Karpas-422 (cell line): ENCODE results near the gene PDXP. TPM values are rescaled to one million over a fixed set of nuclear protein-coding genes. Genes with fewer than 3 reads are reported as not detected.

Experiments
- DNase-seq: peaks from one replicate; pipeline ENCODE4 v3.0.0-alpha.2; 2015
- H2AFZ ChIP-seq: fragments of 200-600 bp; sonication (generic); 2 replicates; pipeline ENCODE4 v1.6.1; 2014; ENCODE audit warnings: antibody characterized with exemption, low read length, mixed read lengths
- H3K27ac ChIP-seq: fragments of 200-600 bp; sonication (generic); 2 replicates; pipeline ENCODE4 v1.5.1; 2014; ENCODE audit warnings: mild to moderate bottlenecking, low read length, moderate library complexity
- H3K27me3 ChIP-seq: fragments of 200-600 bp; sonication (generic); 2 replicates; pipeline ENCODE4 v1.6.1; 2014; ENCODE audit warnings: low read length, mixed read lengths
- H3K36me3 ChIP-seq: fragments of 200-600 bp; sonication (generic); 2 replicates; pipeline ENCODE4 v1.6.1; 2014; ENCODE audit warnings: low read length, mixed read lengths; ENCODE audit not compliant: insufficient read depth
- H3K4me1 ChIP-seq: fragments of 200-600 bp; sonication (generic); 2 replicates; pipeline ENCODE4 v1.6.1; 2014; ENCODE audit warnings: mild to moderate bottlenecking, low read length, mixed read lengths
- H3K4me2 ChIP-seq: fragments of 200-600 bp; sonication (generic); 2 replicates; pipeline ENCODE4 v1.6.1; 2014; ENCODE audit warnings: low read length, low read depth, mild to moderate bottlenecking; ENCODE audit not compliant: poor library complexity, severe bottlenecking
- H3K4me3 ChIP-seq: fragments of 200-600 bp; sonication (generic); 2 replicates; pipeline ENCODE4 v1.5.1; 2014; ENCODE audit warnings: mild to moderate bottlenecking, antibody characterized with exemption, low read length, mixed read lengths
- H3K79me2 ChIP-seq: fragments of 200-600 bp; sonication (generic); 2 replicates; pipeline ENCODE4 v1.6.1; 2014; ENCODE audit warnings: mild to moderate bottlenecking, low read length, mixed read lengths
- H3K9ac ChIP-seq: fragments of 200-600 bp; sonication (generic); 2 replicates; pipeline ENCODE4 v1.6.0; 2014; ENCODE audit warnings: low read length
- H3K9me2 ChIP-seq: fragments of 200-600 bp; sonication (generic), shearing (Covaris generic); replicated peaks from 2 replicates; pipeline ENCODE4 v1.6.0; 2014; ENCODE audit warnings: mild to moderate bottlenecking, low read length, moderate library complexity; ENCODE audit not compliant: insufficient read depth
- H3K9me3 ChIP-seq: fragments of 300-700, 200-600 bp; sonication (generic); 2 replicates; pipeline ENCODE4 v1.6.1; 2014; ENCODE audit warnings: low read length, mixed read lengths
- H4K20me1 ChIP-seq: fragments of 200-600 bp; sonication (generic); 2 replicates; pipeline ENCODE4 v1.6.1; 2014; ENCODE audit warnings: mild to moderate bottlenecking, antibody characterized with exemption, low read length, low read depth; ENCODE audit not compliant: insufficient read depth
- total RNA-seq: library from RNA; depleted of rRNA; stranded (reverse); fragments of >200 nt; shearing (Covaris generic); gene quantifications from 2 replicates; pipeline ENCODE4 v1.2.3, GENCODE V29; 2014; ENCODE audit warnings: low replicate concordance

Gene PDXP
- total RNA-seq, 1 experiment from 2014 or later, result 78.9 TPM

- peaks cover 43% of the 10 kb centered on the region for H3K4me1 ChIP-seq
- no peaks in the 10 kb centered on the region for H3K27me3 ChIP-seq
- no peak overlapping the region for H2AFZ ChIP-seq
- H3K9me3 ChIP-seq, result no peaks in the 10 kb centered on the region
- H3K4me3 ChIP-seq, result peak overlapping the region; percentile 78
- DNase-seq, result no peak
- peak overlapping the region; percentile 87 for H3K9ac ChIP-seq
- H3K27ac ChIP-seq, result peak overlapping the region; percentile 70
- peak overlapping the region; percentile 96 for H3K4me2 ChIP-seq
- H3K79me2 ChIP-seq, result peaks cover 55% of the 10 kb centered on the region
- peaks cover 49% of the 10 kb centered on the region for H4K20me1 ChIP-seq
- H3K9me2 ChIP-seq, result no peaks in the 10 kb centered on the region
- H3K36me3 ChIP-seq, result peaks cover 3% of the 10 kb centered on the region
Measured at GRCh38 chr22:37659897-37660708, 1.6 kb downstream of the PDXP start.

DNA sequence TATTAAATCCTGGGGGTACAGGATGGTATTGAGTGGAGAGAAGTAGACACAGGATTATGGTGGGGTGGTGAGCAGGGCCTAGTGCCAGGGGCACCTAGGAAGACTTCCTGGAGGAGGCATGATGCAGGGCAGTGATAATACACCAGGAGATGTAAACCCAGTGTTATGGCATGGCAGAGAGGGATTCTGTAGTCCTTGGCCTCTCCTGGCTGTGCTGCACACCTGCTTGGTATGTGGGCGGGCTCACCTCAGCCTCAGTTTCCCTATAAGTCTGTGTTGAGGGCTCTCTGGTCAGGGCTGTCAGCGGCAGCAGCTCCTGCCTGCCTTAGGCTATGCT, 2.2 kb downstream of the PDXP start:
- Histone ChIP-seq H3K27ac (peak overlapping the region; percentile 70; the same call in 1 of the 2 replicates), H2AFZ (no peak overlapping the region), H3K27me3 (no peaks in the 10 kb centered on the region), H3K4me1 (peaks cover 43% of the 10 kb centered on the region), H3K9me3 (no peaks in the 10 kb centered on the region), H3K36me3 (peaks cover 3% of the 10 kb centered on the region), H3K4me3 (peak overlapping the region; percentile 78), H3K9ac (peak overlapping the region; percentile 87), H3K4me2 (peak overlapping the region; percentile 96), H4K20me1 (peaks cover 55% of the 10 kb centered on the region), H3K79me2 (peaks cover 60% of the 10 kb centered on the region), H3K9me2 (no peaks in the 10 kb centered on the region)
- DNase-seq, result no peak

- no peaks in the 10 kb centered on the region for H3K27me3 ChIP-seq
- peaks cover 43% of the 10 kb centered on the region for H3K4me1 ChIP-seq
- H3K9me2 ChIP-seq, result no peaks in the 10 kb centered on the region
- peaks cover 60% of the 10 kb centered on the region for H4K20me1 ChIP-seq
- DNase-seq, result peak; percentile 61
- no peaks in the 10 kb centered on the region for H3K9me3 ChIP-seq
- H3K4me3 ChIP-seq, result peak overlapping the region; percentile 78; the same call in 1 of the 2 replicates
- H3K9ac ChIP-seq, result peak overlapping the region; percentile 87; the same call in 1 of the 2 replicates
- H3K36me3 ChIP-seq, result peaks cover 3% of the 10 kb centered on the region
- peaks cover 67% of the 10 kb centered on the region for H3K79me2 ChIP-seq
- no peak overlapping the region for H2AFZ ChIP-seq
- H3K27ac ChIP-seq, result peak overlapping the region; percentile 70; the same call in 1 of the 2 replicates
- H3K4me2 ChIP-seq, result peak overlapping the region; percentile 96
Measured at GRCh38 chr22:37661160-37661924, 2.8 kb downstream of the PDXP start.

DNA sequence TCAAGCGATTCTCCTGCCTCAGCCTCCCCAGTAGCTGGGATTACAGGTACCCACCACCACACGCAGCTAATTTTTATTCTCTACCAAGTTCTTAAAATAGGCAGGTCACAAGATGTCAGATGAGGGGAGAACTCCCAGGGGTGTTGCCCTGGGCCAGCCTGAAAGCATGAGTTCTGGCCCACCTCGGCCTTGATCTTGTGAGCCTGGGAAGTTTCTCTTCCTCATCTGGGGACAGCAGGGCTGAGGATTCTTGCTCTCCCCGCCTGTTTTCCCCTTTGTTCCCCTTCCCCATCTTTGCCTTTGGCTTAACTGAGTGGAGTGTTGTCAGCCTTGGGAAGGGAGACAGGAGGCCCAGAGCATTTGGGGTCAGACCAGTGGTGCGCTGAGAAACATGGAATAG, 3.5 kb downstream of the PDXP start:
- Histone ChIP-seq H3K4me3 (no peak overlapping the region), H3K4me2 (no peak overlapping the region), H3K79me2 (peaks cover 71% of the 10 kb centered on the region)

DNA sequence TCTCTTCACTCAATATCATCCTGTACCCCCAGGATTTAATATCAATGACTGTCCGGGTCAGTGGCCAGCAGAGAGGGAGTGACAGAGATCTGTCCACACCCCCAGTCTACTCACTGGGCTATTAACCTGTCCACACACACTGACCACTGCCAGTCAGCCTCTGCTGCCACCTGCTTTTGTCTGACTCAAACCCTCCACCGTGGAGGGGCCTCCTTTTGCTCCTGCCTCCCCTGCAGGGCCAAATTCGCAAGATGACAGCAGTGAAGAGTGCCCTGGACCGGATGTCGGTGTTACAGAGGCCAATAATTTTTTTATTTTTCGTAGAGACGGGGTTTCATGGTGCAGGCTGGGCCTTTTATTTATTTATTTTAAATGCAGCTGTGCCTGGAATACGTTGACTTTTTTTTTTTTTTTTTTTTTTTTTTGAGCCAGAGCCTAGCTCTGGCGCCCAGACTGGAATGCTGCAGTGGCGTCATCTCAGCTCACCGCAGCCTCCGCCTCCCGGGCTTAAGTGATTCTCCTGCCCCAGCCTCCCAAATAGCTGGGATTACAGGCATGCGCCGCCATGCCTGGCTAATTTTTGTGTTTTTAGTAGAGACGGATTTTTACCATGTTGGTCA, 5.1 kb downstream of the PDXP start:
- no peaks in the 10 kb centered on the region for H3K9me3 ChIP-seq
- no peak overlapping the region for H3K9ac ChIP-seq
- peaks cover 3% of the 10 kb centered on the region for H3K36me3 ChIP-seq
- no peak overlapping the region for H3K4me3 ChIP-seq
- peaks cover 78% of the 10 kb centered on the region for H3K79me2 ChIP-seq
- H2AFZ ChIP-seq, result no peak overlapping the region
- no peak overlapping the region for H3K27ac ChIP-seq
- peaks cover 64% of the 10 kb centered on the region for H4K20me1 ChIP-seq
- no peak overlapping the region for H3K4me2 ChIP-seq
- H3K4me1 ChIP-seq, result peaks cover 40% of the 10 kb centered on the region
- no peak for DNase-seq
- H3K27me3 ChIP-seq, result no peaks in the 10 kb centered on the region
- no peaks in the 10 kb centered on the region for H3K9me2 ChIP-seq

More for the DNA sequence above, 3.5 kb downstream of the PDXP start:
- Histone ChIP-seq H3K9ac (no peak overlapping the region), H3K27ac (peak overlapping the region; percentile 70), H3K9me3 (no peaks in the 10 kb centered on the region), H3K4me1 (peaks cover 42% of the 10 kb centered on the region), H3K36me3 (peaks cover 3% of the 10 kb centered on the region), H3K9me2 (no peaks in the 10 kb centered on the region), H3K27me3 (no peaks in the 10 kb centered on the region), H4K20me1 (peaks cover 64% of the 10 kb centered on the region), H2AFZ (no peak overlapping the region)
- no peak for DNase-seq

GRCh38 chr22:37664249-37665101, 6.0 kb downstream of the PDXP start:
- H4K20me1 ChIP-seq, result peaks cover 60% of the 10 kb centered on the region
- H3K4me2 ChIP-seq, result no peak overlapping the region
- peaks cover 73% of the 10 kb centered on the region for H3K79me2 ChIP-seq
- peaks cover 3% of the 10 kb centered on the region for H3K36me3 ChIP-seq
- no peaks in the 10 kb centered on the region for H3K9me2 ChIP-seq
- peaks cover 39% of the 10 kb centered on the region for H3K4me1 ChIP-seq
- no peaks in the 10 kb centered on the region for H3K9me3 ChIP-seq
- no peak for DNase-seq
- H3K9ac ChIP-seq, result no peak overlapping the region
- H2AFZ ChIP-seq, result no peak overlapping the region
- H3K4me3 ChIP-seq, result no peak overlapping the region
- no peak overlapping the region for H3K27ac ChIP-seq
- no peaks in the 10 kb centered on the region for H3K27me3 ChIP-seq

- H3K27me3 ChIP-seq, result no peaks in the 10 kb centered on the region
- no peaks in the 10 kb centered on the region for H3K9me2 ChIP-seq
- peaks cover 3% of the 10 kb centered on the region for H3K36me3 ChIP-seq
- H4K20me1 ChIP-seq, result peaks cover 50% of the 10 kb centered on the region
- H3K79me2 ChIP-seq, result peaks cover 63% of the 10 kb centered on the region
- H3K27ac ChIP-seq, result no peak overlapping the region
- H2AFZ ChIP-seq, result no peak overlapping the region
- peaks cover 29% of the 10 kb centered on the region for H3K4me1 ChIP-seq
- no peak for DNase-seq
- no peak overlapping the region for H3K9ac ChIP-seq
- no peaks in the 10 kb centered on the region for H3K9me3 ChIP-seq
- no peak overlapping the region for H3K4me3 ChIP-seq
- no peak overlapping the region for H3K4me2 ChIP-seq
Measured at GRCh38 chr22:37665487-37665886, 7.0 kb downstream of the PDXP start.
